SJSA1 (cell line): ENCODE data around the gene PIP5KL1. TPM values are rescaled to one million over a fixed set of nuclear protein-coding genes. Genes with fewer than 3 reads are reported as not detected.

Source experiments
- DNase-seq, 2 experiments: peaks; one replicate each; pipeline ENCODE4 v3.0.0-alpha.2; 2015 to 2020; ENCODE audit warnings: low spot score in 2 of 2, low read depth in 1 of 2
- H3K27ac ChIP-seq: fragments of 250-450 bp; sonication (Bioruptor Pico); 2 replicates; pipeline ENCODE4 v1.5.1; 2020; ENCODE audit warnings: mild to moderate bottlenecking, moderate library complexity
- H3K27me3 ChIP-seq: fragments of 250-450 bp; sonication (Bioruptor Pico); replicated peaks from 2 replicates; pipeline ENCODE4 v1.5.1; 2020; ENCODE audit warnings: mild to moderate bottlenecking, moderate library complexity
- H3K36me3 ChIP-seq: fragments of 250-450 bp; sonication (Bioruptor Pico); 2 replicates; pipeline ENCODE4 v1.5.1; 2020; ENCODE audit warnings: mild to moderate bottlenecking
- H3K4me1 ChIP-seq: fragments of 250-450 bp; sonication (Bioruptor Pico); replicated peaks from 2 replicates; pipeline ENCODE4 v1.6.1; 2021; ENCODE audit warnings: mild to moderate bottlenecking
- H3K4me3 ChIP-seq: fragments of 250-450 bp; sonication (Bioruptor Pico); 2 replicates; pipeline ENCODE4 v1.5.1; 2020; ENCODE audit warnings: mild to moderate bottlenecking
- H3K9me3 ChIP-seq: fragments of 250-450 bp; sonication (Bioruptor Pico); replicated peaks from 2 replicates; pipeline ENCODE4 v1.5.1; 2020; ENCODE audit warnings: mild to moderate bottlenecking
- total RNA-seq: library from RNA; depleted of rRNA; stranded (reverse); fragments of >200 nt; shearing (Covaris generic); gene quantifications from 2 replicates; pipeline ENCODE4 v1.2.3, GENCODE V29; 2014

Gene PIP5KL1
- total RNA-seq, 1 experiment from 2014 or later = 1.6 TPM

GRCh38 chr9:127926906-127927200 lies 3.7 kb downstream of the PIP5KL1 start:
- no peak for DNase-seq
- Histone ChIP-seq H3K9me3 (no peaks in the 10 kb centered on the region), H3K4me3 (no peak overlapping the region), H3K27me3 (no peaks in the 10 kb centered on the region), H3K4me1 (peaks cover 37% of the 10 kb centered on the region), H3K36me3 (no peaks in the 10 kb centered on the region), H3K27ac (no peak overlapping the region)

GRCh38 chr9:127925959-127926905 lies 4.3 kb downstream of the PIP5KL1 start:
- peaks cover 37% of the 10 kb centered on the region for H3K4me1 ChIP-seq
- no peaks in the 10 kb centered on the region for H3K27me3 ChIP-seq
- no peak overlapping the region for H3K4me3 ChIP-seq
- H3K9me3 ChIP-seq = no peaks in the 10 kb centered on the region
- H3K36me3 ChIP-seq = no peaks in the 10 kb centered on the region
- H3K27ac ChIP-seq = no peak overlapping the region
- no peak for DNase-seq

- no peak overlapping the region for H3K4me3 ChIP-seq
- H3K4me1 ChIP-seq = peaks cover 33% of the 10 kb centered on the region
- H3K36me3 ChIP-seq = no peaks in the 10 kb centered on the region
- no peak overlapping the region for H3K27ac ChIP-seq
- H3K27me3 ChIP-seq = no peaks in the 10 kb centered on the region
- no peaks in the 10 kb centered on the region for H3K9me3 ChIP-seq
- DNase-seq = no peak
Measured at GRCh38 chr9:127924736-127925444, 5.7 kb downstream of the PIP5KL1 start.

- H3K36me3 ChIP-seq = no peaks in the 10 kb centered on the region
- no peaks in the 10 kb centered on the region for H3K9me3 ChIP-seq
- no peaks in the 10 kb centered on the region for H3K27me3 ChIP-seq
- H3K27ac ChIP-seq = peak overlapping the region; percentile 60
- DNase-seq = peak; percentile 64 to 83
- no peak overlapping the region for H3K4me3 ChIP-seq
- peaks cover 37% of the 10 kb centered on the region for H3K4me1 ChIP-seq
Measured at GRCh38 chr9:127923771-127924170, 6.8 kb downstream of the PIP5KL1 start.

DNA sequence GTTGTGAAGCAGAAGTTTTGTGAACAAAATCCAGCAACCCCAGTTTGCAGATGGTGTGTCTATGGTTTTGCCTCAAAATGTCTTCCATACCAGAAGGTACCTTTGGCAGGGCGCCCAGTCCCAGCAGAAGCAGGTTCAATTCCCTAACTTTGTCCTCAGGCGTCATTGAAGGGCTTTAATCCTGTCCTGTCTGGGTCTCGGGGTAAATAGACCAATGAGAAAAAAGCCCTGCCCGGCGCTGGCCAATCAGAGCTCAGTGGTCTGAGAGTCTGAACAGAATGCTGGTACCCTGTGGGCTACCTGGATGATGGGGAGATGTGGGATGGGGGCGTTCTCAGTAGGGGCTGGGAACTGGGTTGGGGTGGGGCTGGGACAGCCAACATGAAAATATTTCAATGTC lies 7.5 kb downstream of the PIP5KL1 start:
- Histone ChIP-seq H3K27ac (peak overlapping the region; percentile 39), H3K27me3 (no peaks in the 10 kb centered on the region), H3K4me1 (peaks cover 44% of the 10 kb centered on the region)

DNA sequence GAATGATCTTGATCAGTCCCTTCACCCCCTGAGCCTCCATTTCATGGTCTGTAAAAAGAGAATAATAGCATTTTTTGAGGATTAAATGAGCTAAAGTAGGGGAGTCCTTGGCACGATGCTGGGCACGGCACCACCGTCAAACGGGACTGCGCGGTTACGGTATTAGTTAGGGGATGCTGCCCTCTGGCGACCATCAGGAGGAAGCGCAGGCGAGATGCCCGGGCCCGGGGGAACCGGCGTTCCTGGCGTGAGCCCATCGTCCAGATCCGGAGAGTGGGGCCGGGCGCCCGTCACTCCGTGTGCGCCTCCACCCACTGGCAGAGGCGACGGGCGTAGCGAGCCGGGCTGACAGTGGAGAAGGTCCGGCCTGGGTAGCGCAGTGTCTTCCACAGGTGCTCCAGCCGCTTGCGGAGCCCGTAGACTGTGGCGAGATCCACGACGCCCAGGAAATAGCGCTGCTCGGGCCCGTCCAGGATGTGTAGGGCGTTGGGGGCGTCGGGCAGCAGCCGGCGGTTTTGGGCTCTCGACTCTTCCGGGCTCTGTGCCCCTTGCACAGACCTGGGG lies 8.9 kb downstream of the PIP5KL1 start:
- Histone ChIP-seq H3K4me3 (no peak overlapping the region), H3K4me1 (peaks cover 55% of the 10 kb centered on the region), H3K9me3 (no peaks in the 10 kb centered on the region), H3K27me3 (no peaks in the 10 kb centered on the region), H3K27ac (no peak overlapping the region), H3K36me3 (no peaks in the 10 kb centered on the region)
- no peak for DNase-seq

More for the DNA sequence above, 7.5 kb downstream of the PIP5KL1 start:
- no peaks in the 10 kb centered on the region for H3K36me3 ChIP-seq
- no peak overlapping the region for H3K4me3 ChIP-seq
- no peaks in the 10 kb centered on the region for H3K9me3 ChIP-seq
- DNase-seq = no peak

DNA sequence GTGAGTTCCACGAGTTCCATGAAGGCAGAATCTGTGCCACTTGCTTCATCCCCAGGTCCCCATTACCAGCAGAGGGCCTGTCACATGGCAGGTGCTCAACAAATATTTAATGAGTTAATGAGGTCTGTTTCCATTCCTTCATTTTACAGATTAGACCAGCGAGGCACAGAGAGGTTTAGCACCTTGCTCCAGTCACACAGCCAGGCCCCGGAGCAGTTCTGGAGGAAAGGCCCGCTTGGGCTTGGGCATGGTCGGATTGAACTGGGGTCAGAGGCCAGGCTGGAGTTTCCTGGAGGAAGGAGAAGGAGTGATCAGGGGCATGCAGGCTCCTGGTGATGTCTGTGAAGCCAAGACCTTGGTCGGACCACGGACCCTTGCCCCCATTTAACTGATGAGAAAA lies 9.8 kb downstream of the PIP5KL1 start:
- H3K4me1 ChIP-seq = peaks cover 64% of the 10 kb centered on the region

DNA sequence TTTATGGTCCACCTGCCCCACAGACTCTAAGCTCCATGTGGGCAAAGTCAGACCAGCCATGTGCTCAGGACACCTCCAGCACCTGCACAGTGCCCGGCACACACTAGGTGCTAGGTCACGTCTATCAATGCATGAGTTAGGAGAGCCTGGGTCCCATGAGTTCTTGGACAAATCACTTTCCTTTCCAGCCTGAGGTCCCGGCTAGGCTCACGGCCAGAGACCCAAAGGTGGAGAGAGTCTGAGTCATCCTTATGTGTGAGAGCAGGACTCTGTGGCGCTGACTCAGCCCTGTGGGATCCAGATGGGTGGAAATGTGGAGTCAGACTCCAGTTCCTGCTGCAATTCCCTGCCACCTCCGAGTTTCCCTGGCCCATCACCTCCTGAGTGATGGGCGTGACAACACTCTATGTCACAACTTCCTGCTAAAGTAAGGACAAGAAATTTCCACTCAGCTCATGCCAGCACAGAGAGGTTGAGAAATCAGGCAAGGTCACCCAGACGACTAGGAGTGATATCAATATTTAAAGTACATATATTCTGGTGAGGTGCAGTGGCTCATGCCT lies 11.2 kb downstream of the PIP5KL1 start:
- H3K4me1 ChIP-seq = peaks cover 64% of the 10 kb centered on the region
- no peaks in the 10 kb centered on the region for H3K9me3 ChIP-seq
- peak; percentile 81 to 96 for DNase-seq
- H3K4me3 ChIP-seq = no peak overlapping the region
- no peaks in the 10 kb centered on the region for H3K27me3 ChIP-seq
- peak overlapping the region; percentile 48 for H3K27ac ChIP-seq
- no peaks in the 10 kb centered on the region for H3K36me3 ChIP-seq

More for the DNA sequence above, 9.8 kb downstream of the PIP5KL1 start:
- H3K27ac ChIP-seq = no peak overlapping the region
- no peak for DNase-seq
- no peaks in the 10 kb centered on the region for H3K27me3 ChIP-seq
- H3K4me3 ChIP-seq = no peak overlapping the region
- H3K36me3 ChIP-seq = no peaks in the 10 kb centered on the region
- H3K9me3 ChIP-seq = no peaks in the 10 kb centered on the region

GRCh38 chr9:127918183-127919107 lies 12.1 kb downstream of the PIP5KL1 start:
- Histone ChIP-seq H3K27ac (peak overlapping the region; percentile 29), H3K27me3 (no peaks in the 10 kb centered on the region), H3K36me3 (peaks cover 5% of the 10 kb centered on the region), H3K4me3 (no peak overlapping the region), H3K9me3 (no peaks in the 10 kb centered on the region), H3K4me1 (peaks cover 56% of the 10 kb centered on the region)
- DNase-seq = no peak

GRCh38 chr9:127917603-127918002 lies 13.0 kb downstream of the PIP5KL1 start:
- H3K4me1 ChIP-seq = peaks cover 53% of the 10 kb centered on the region
- no peak overlapping the region for H3K4me3 ChIP-seq
- no peak for DNase-seq
- no peaks in the 10 kb centered on the region for H3K9me3 ChIP-seq
- no peak overlapping the region for H3K27ac ChIP-seq
- H3K27me3 ChIP-seq = no peaks in the 10 kb centered on the region
- peaks cover 12% of the 10 kb centered on the region for H3K36me3 ChIP-seq

- DNase-seq = peak; percentile 64 to 92
- H3K4me3 ChIP-seq = peak within 1 kb of the TSS; percentile 53
- no peak within 1 kb of the TSS; the same call in 1 of the 2 replicates for H3K27ac ChIP-seq
- H3K36me3 ChIP-seq = peaks cover 19% of the 10 kb centered on the region
- no peaks in the 10 kb centered on the region for H3K9me3 ChIP-seq
- H3K4me1 ChIP-seq = peaks cover 52% of the 10 kb centered on the region
- no peaks in the 10 kb centered on the region for H3K27me3 ChIP-seq
Measured at GRCh38 chr9:127916720-127917581, 13.6 kb downstream of the PIP5KL1 start, which contains the start of gene ST6GALNAC4. Gene ST6GALNAC4 (minus strand): TSS chr9:127917041. CDS start chr9:127916419, 622 bp downstream.
